ENCODE results near the gene PRELP. TPM values are rescaled to one million over a fixed set of nuclear protein-coding genes. Genes with fewer than 3 reads are reported as not detected.

PRELP gene
- total RNA-seq, 4 donors from 2014 or later = 67.3 to 115 (median 83.2) TPM

GRCh38 chr1:203521812-203522211 is 46.2 kb downstream of the PRELP start:
- no peak for DNase-seq (ENCODE audit: low spot score)
- no peak for ATAC-seq (ENCODE audit: low FRiP score)

GRCh38 chr1:203522237-203522636 is 46.6 kb downstream of the PRELP start:
- no peak for ATAC-seq (ENCODE audit: low FRiP score)
- DNase-seq (ENCODE audit: low spot score) = no peak
- TF ChIP-seq CTCF (IDR thresholded peaks at IDR 0.05) = no peak

More at GRCh38 chr1:203521812-203522211, 46.2 kb downstream of the PRELP start:
- no peak for TF ChIP-seq CTCF (IDR thresholded peaks at IDR 0.05)

GRCh38 chr1:203523667-203524066 is 48.1 kb downstream of the PRELP start:
- TF ChIP-seq CTCF (IDR thresholded peaks at IDR 0.05) = no peak
- no peak for ATAC-seq (ENCODE audit: low FRiP score)
- DNase-seq (ENCODE audit: low spot score) = no peak

- no peak for DNase-seq (ENCODE audit: low spot score)
- TF ChIP-seq CTCF (IDR thresholded peaks at IDR 0.05) = no peak
- no peak for ATAC-seq (ENCODE audit: low FRiP score)
These were observed 48.5 kb downstream of the PRELP start for GRCh38 chr1:203524152-203524551.

- no peak for DNase-seq (ENCODE audit: low spot score)
- no peak for ATAC-seq (ENCODE audit: low FRiP score)
- TF ChIP-seq CTCF (IDR thresholded peaks at IDR 0.05) = no peak
These were observed 49.2 kb downstream of the PRELP start for GRCh38 chr1:203524824-203525223.

GRCh38 chr1:203525685-203526084 is 50.1 kb downstream of the PRELP start:
- no peak for ATAC-seq (ENCODE audit: low FRiP score)
- DNase-seq (ENCODE audit: low spot score) = no peak
- no peak for TF ChIP-seq CTCF (IDR thresholded peaks at IDR 0.05)

- TF ChIP-seq CTCF (IDR thresholded peaks at IDR 0.05) = no peak
- DNase-seq (ENCODE audit: low spot score) (no peak), ATAC-seq (ENCODE audit: low FRiP score) (no peak)
These were observed 50.5 kb downstream of the PRELP start for GRCh38 chr1:203526130-203526529.

Measured in omental fat pad (tissue), 4 donors.